GM12878 (cell line): Measurements from ENCODE around the gene CDCA3.

Experiments used
- CTCF ChIP-seq, 3 experiments: IDR thresholded peaks in 2 of 3; conservative IDR thresholded peaks in 1 of 3; 2 replicates each; pipeline ENCODE4 v1.5.1; 2011; ENCODE audit warnings: low read depth in 3 of 3, low read length in 3 of 3, mild to moderate bottlenecking in 3 of 3, control low read depth in 2 of 3, moderate library complexity in 2 of 3, inconsistent platforms in 1 of 3, mixed read lengths in 1 of 3; ENCODE audit not compliant: control insufficient read depth in 2 of 3, insufficient read depth in 1 of 3; ENCODE audit errors: extremely low read depth in 1 of 3
- EP300 ChIP-seq, 2 experiments: fragments of 150-350 bp in 1 of 2; IDR thresholded peaks; 2 replicates each; pipeline ENCODE4 v1.6.1; 2011 to 2012; ENCODE audit warnings: low read depth in 2 of 2, low read length in 2 of 2, borderline replicate concordance in 1 of 2, improper control_type of control experiment in 1 of 2, inconsistent platforms in 1 of 2; ENCODE audit not compliant: control insufficient read depth in 1 of 2
- ETV6 ChIP-seq, 2 experiments: fragments of 450-650 bp in 1 of 2; IDR thresholded peaks in 1 of 2; conservative IDR thresholded peaks in 1 of 2; 2 replicates each; pipeline ENCODE4 v1.6.1; 2014; ENCODE audit warnings: antibody characterized with exemption in 1 of 2, borderline replicate concordance in 1 of 2, low read depth in 1 of 2, mild to moderate bottlenecking in 1 of 2, moderate library complexity in 1 of 2
- EZH2 ChIP-seq: IDR thresholded peaks from 2 replicates; pipeline ENCODE4 v1.6.1; 2012; ENCODE audit warnings: low read depth, mild to moderate bottlenecking, control low read depth, inconsistent platforms, low read length, borderline replicate concordance; ENCODE audit not compliant: control insufficient read depth
- JUNB ChIP-seq: IDR thresholded peaks from 2 replicates; pipeline ENCODE4 v1.6.1; 2016; ENCODE audit warnings: antibody characterized with exemption, mild to moderate bottlenecking
- JUND ChIP-seq: IDR thresholded peaks from 2 replicates; pipeline ENCODE4 v1.6.1; 2012; ENCODE audit warnings: low read depth, mild to moderate bottlenecking, low read length, improper control_type of control experiment, moderate library complexity
- MEF2A ChIP-seq: IDR thresholded peaks from 2 replicates; pipeline ENCODE4 v1.6.1; 2011; ENCODE audit warnings: low read depth, mild to moderate bottlenecking, low read length, moderate library complexity; ENCODE audit not compliant: insufficient read depth
- YY1 ChIP-seq: IDR thresholded peaks from 2 replicates; pipeline ENCODE4 v1.6.1; 2011; ENCODE audit warnings: low read depth, mild to moderate bottlenecking, low read length

GRCh38 chr12:6819106-6820030 is 31.7 kb downstream of the CDCA3 start:
- TF ChIP-seq EP300 (IDR thresholded peaks at IDR 0.05; ENCODE audit: borderline replicate concordance in 1 of 2, control insufficient read depth in 1 of 2, low read depth in 2 of 2, low read length in 2 of 2) (no peak), YY1 (no peak), JUNB (no peak), JUND (no peak), ETV6 (conservative IDR thresholded peaks at IDR 0.05 in 1 of 2, IDR thresholded peaks at IDR 0.05 in 1 of 2; ENCODE audit: borderline replicate concordance in 1 of 2, low read depth in 1 of 2) (no peak), MEF2A (no peak), EZH2 (no peak), CTCF (IDR thresholded peaks at IDR 0.05 in 2 of 3, conservative IDR thresholded peaks at IDR 0.05 in 1 of 3; ENCODE audit: control insufficient read depth in 2 of 3, extremely low read depth in 1 of 3, insufficient read depth in 1 of 3, low read depth in 3 of 3, low read length in 3 of 3) (no peak)
